NOMO-1 treated with DMSO at 0.1 percent for 48 hours (cell line): ENCODE data around the gene PKD2L1.

Experiments
- DNase-seq: peaks from one replicate; lab custom pipeline; 2025; ENCODE audit not compliant: unreplicated experiment; lab: John Stamatoyannopoulos, UW

The PKD2L1 gene

GRCh38 chr10:100356067-100357017 lies 26.3 kb upstream of the PKD2L1 start:
- no peak for DNase-seq

- no peak for DNase-seq
Observed at GRCh38 chr10:100355086-100355485, 25.1 kb upstream of the PKD2L1 start.

- no peak for DNase-seq
Observed at GRCh38 chr10:100353770-100354485, 23.9 kb upstream of the PKD2L1 start.

- no peak for DNase-seq
Observed at GRCh38 chr10:100350914-100351485, 21.0 kb upstream of the PKD2L1 start.

GRCh38 chr10:100349672-100350071 lies 19.6 kb upstream of the PKD2L1 start:
- DNase-seq = no peak

- DNase-seq = no peak
Observed at GRCh38 chr10:100349087-100349486, 19.1 kb upstream of the PKD2L1 start.

DNA sequence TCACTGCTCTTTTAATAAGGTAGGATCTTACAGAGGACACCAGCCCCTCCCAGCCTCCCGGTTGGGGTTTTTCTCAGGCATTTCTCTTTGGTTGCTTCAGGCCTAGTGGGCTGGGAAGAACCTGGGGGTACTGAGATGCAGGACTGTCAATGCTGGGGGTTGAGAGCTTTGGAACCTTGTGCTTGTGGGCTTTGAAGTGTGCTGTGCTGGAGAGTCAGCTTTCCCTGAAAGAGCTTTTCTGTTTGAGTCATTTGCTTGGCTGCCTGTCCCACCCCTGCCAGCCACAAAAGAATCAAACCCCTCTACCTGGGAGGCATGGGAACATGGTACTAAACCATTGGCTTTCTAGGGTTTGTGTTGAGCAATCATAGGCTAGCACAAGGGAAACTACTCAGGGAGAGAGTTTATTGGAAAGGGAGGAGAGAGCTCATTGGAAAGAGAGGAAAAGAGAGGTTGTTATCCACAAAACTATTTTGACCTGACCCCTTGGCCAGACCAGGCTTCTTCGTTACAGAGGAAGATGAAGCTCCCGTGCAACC lies 18.4 kb upstream of the PKD2L1 start:
- no peak for DNase-seq

DNA sequence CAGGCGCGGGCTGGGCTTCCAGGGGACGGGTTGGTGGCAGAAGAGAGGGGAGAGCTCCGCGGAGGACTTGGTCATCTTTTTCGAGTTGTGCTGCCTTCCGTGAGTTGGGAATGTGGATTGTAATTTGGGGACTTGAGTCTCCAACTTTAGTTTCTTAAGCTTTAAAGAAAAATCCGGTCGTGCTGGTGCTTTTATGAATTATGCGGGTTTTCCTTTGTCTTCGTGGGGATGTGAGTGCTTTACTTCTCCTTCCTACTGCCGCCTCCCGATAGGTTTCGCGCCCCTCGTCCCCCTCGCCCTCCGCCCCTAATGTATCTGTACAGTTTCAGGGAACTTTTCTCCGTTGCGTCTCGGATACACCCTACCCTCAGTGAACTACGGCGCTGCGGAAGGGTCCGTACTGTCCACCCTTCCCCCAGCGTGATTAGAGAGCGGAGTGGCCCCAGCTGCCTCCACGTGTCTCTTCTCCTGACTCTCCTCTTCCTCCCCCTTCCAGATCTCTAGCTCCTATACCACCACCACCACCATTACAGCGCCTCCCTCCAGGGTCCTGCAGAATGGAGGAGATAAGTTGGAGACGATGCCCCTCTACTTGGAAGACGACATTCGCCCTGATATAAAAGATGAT lies 17.7 kb upstream of the PKD2L1 start:
- DNase-seq = no peak

DNA sequence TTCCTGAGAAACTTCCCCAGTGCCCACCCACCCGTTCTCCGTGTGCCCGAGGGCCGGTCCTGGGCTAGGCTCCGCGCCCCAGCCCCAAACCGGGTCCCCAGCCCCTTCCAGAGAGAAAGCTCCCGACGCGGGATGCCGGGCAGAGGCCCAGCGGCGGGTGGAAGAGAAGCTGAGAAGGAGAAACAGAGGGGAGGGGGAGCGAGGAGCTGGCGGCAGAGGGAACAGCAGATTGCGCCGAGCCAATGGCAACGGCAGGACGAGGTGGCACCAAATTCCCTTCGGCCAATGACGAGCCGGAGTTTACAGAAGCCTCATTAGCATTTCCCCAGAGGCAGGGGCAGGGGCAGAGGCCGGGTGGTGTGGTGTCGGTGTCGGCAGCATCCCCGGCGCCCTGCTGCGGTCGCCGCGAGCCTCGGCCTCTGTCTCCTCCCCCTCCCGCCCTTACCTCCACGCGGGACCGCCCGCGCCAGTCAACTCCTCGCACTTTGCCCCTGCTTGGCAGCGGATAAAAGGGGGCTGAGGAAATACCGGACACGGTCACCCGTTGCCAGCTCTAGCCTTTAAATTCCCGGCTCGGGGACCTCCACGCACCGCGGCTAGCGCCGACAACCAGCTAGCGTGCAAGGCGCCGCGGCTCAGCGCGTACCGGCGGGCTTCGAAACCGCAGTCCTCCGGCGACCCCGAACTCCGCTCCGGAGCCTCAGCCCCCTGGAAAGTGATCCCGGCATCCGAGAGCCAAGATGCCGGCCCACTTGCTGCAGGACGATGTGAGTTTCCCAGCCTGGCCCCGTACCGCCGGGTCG lies 16.9 kb upstream of the PKD2L1 start, which contains the start of gene SCD:
TSS of gene SCD (plus strand) at position 469 of the 803 bp plus-strand sequence. CDS start at position 741, 272 bp downstream.
- DNase-seq = peak; percentile 98

- peak; percentile 53 for DNase-seq
Observed at GRCh38 chr10:100346351-100346764, 16.3 kb upstream of the PKD2L1 start.

DNA sequence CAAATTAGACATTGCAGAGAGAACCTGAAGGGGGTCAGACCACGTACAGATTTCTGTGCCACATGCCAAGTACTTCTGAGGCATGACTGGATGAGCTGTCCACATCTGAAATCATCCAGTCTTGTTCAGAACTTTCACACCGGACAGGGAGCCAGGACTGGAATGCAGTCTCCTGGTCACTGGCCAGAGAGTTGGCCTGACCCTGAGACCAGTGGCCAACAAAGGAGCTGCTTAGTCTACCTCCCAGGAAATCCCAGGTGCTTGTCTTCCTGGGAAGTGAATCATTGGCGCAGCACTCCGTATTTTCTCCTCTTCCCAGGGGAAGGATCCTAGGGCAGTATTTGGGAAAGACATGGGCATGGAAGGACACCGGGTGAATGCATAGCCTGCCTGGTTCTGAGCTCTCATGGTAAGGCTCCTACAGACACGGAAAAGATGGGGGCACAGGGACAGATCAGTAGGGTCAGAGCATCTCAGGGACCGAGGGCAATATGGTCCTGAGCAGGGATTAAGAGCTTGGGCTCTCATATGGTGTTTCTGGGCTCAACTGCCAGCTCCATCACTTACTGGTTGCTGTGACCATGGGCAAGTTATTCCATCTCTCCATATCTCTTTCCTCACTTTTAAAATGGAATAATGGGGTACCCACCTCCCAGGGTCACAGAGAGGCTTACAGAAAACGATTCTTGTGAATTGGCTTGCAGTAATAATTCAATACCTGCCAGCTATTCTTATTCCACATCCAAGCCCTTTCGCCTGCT lies 15.7 kb upstream of the PKD2L1 start:
- no peak for DNase-seq

DNA sequence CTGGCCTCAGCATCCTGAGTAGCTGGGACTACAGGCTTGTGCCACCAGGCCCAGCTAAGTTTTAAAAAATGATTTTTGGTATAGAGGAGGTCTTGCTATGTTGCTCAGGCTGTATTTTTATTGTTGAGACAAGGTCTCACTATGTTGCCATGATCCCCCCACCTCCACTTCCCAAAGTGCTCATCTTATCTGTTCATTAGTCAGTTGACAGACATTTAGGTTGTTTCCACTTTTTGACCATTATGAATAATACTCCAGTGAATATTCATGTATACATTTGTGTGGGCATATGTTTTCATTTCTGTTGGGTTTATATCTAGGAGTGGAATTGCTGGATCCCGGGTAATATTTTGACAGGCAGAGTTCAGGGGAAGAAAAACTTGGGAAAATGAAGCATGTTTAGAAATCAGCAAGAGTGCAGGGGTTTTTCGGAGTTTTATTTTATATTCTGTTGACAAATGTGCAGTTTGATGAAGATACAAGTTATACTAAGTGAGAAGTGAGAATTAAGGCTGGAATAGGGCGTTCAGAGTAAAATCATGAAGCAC lies 14.3 kb upstream of the PKD2L1 start:
- DNase-seq = no peak

DNA sequence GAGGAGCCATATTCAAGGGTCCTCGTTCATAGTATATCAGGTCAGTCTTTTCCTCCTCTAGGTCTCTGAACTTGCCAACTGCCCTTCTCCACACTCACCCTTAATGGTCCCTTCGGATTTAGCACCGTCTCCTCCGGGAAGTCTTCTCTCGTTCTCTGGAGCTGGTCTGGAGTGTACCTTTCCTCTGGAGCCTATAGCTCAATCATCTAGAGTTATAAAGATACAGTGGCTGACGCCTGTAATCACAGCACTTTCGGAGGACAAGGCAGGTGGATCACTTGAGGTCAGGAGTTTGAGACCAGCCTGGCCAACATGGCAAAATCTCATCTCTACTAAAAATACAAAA lies 12.6 kb upstream of the PKD2L1 start:
- DNase-seq = no peak

- peak; percentile 59 for DNase-seq
Observed at GRCh38 chr10:100341953-100342626, 12.1 kb upstream of the PKD2L1 start.

- DNase-seq = no peak
Observed at GRCh38 chr10:100340948-100341847, 11.2 kb upstream of the PKD2L1 start.

- peak; percentile 83 for DNase-seq
Observed at GRCh38 chr10:100339236-100339635, 9.2 kb upstream of the PKD2L1 start.

DNA sequence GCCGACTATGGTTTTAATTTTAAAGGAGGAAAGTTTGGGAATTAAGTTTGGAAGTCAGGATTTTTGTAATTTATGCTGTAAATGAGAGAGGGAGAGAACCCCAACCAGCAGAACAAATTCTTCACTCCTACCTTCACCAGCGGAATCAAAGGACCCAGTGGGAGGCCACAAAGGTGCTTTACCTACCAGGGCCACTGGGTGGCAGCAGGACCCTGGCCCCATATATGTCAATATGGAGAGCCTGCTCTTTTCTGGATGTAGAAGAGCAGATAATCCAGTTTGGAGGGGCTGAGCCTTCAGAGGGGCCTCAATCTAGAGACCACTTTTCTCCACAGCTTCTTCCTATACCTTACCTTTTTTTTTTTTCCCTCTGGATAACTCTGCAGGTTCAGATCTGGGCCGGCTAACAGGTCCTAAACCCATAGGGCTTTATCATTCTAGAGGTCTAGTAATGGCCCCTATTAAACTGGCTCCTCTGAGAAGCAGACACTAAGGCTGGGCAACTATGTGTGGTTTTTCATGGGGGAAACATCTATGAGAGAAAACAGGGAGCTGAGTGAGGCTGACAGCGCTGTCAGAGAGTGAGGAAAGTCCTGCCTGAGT lies 8.5 kb upstream of the PKD2L1 start:
- peak; percentile 46 for DNase-seq
